Activated CD8-positive, alpha-beta memory T cell treated with anti-CD3 and anti-CD28 coated beads, Interleukin-2, amount 50 U/mL, for 4 hours (primary cell): ENCODE results near the gene TRABD.

ENCODE experiments used
- DNase-seq: peaks from one replicate; pipeline ENCODE4 v3.0.0-alpha.2; 2020

TRABD gene

DNA sequence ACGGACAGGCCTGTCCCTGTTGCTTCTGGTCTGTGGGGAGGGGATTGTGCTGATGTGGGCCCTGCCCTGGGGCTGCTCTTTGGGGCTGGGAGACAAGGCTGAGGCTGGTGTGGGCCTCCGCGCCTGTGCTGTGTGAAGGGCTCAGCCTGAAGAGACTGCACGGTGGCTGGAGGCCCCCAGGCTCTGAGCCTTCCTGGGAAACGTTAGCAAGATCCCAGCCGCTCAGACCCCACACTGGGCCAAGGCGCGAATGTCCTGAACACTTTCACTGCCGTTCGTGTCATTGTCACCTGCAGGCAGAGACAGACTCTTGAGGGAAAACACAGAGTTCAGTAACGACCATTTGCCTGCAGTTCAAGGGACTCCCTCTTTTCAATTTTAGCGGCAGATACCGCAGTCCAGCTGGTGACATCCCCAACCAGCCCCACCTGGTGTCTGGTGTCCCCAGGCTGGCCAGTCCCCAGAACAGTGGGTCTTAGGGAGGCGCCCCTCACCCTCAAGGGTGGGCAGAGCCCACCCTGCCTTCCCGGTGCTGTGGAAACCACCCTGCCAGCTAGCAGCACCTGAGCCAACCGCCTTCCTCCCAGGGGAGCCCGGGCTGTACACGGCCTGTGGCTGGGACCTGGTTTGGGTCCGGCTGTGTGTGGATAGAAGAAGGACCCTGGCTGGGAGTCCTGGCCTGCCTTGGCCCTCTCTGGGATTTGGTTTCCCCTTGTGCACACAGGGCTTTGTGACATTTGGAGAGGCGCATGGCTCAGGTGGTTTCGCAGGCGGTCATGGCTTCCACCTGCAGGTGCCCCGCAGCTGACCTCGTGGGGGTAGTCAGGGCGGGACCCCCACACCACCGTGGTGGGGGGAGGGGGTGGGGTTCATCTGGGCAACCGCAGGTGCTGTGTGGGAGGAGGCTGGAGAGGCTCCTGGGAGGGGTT lies 9.5 kb upstream of the TRABD start:
- no peak for DNase-seq

DNA sequence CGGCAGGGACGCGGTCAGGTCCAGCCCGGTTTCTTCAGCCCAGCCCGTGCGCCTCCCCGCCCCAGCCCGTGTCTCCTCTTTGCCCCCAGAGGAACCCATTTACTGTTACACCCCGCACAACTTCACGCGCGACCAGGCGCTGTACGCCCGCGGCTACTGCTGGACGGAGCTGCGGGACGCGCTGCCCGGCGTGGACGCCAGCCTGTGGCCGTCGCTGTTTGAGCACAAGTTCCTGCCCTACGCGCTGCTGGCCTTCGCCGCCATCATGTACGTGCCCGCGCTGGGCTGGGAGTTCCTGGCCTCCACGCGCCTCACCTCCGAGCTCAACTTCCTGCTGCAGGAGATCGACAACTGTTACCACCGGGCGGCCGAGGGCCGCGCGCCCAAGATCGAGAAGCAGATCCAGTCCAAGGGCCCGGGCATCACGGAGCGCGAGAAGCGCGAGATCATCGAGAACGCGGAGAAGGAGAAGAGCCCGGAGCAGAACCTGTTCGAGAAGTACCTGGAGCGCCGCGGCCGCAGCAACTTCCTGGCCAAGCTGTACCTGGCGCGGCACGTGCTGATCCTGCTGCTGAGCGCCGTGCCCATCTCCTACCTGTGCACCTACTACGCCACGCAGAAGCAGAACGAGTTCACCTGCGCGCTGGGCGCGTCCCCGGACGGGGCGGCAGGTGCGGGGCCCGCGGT lies 8.7 kb upstream of the TRABD start:
- DNase-seq = no peak

DNA sequence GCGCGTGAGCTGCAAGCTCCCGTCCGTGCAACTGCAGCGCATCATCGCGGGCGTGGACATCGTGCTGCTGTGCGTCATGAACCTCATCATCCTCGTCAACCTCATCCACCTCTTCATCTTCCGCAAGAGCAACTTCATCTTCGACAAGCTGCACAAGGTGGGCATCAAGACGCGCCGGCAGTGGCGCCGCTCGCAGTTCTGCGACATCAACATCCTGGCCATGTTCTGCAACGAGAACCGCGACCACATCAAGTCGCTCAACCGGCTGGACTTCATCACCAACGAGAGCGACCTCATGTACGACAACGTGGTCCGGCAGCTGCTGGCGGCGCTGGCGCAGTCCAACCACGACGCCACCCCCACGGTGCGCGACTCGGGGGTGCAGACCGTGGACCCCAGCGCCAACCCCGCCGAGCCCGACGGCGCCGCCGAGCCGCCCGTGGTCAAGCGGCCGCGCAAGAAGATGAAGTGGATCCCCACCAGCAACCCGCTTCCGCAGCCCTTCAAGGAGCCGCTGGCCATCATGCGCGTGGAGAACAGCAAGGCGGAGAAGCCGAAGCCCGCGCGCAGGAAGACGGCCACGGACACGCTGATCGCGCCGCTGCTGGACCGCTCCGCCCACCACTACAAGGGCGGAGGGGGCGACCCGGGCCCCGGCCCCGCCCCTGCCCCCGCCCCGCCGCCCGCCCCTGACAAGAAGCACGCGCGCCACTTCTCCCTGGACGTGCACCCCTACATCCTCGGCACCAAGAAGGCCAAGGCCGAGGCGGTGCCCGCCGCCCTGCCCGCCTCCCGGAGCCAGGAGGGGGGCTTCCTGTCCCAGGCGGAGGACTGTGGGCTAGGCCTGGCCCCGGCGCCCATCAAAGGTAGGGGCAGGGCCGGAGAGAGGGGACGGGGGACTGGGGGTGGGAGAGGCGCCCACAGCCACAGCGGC lies 7.9 kb upstream of the TRABD start:
- no peak for DNase-seq

DNA sequence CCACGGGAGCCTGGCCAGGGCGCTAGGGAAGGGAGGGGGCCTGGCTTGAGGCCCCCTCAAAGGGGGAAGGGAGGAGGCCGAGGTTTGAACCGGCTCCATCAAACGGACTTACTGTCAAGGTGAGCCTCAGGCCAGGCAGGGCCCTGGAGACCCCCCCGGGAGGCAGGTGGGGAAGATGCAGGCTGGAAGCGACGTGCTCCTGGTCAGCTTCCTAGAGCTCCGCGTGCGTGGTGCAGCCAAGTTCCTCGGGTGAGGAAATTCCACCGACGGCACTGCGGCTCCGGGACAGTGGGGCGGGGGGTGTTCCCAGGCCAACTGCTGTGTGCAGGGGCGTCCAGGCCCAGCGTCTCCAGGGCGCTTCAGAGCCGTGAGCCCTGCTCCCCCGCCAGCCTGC lies 7.2 kb upstream of the TRABD start:
- DNase-seq = no peak

DNA sequence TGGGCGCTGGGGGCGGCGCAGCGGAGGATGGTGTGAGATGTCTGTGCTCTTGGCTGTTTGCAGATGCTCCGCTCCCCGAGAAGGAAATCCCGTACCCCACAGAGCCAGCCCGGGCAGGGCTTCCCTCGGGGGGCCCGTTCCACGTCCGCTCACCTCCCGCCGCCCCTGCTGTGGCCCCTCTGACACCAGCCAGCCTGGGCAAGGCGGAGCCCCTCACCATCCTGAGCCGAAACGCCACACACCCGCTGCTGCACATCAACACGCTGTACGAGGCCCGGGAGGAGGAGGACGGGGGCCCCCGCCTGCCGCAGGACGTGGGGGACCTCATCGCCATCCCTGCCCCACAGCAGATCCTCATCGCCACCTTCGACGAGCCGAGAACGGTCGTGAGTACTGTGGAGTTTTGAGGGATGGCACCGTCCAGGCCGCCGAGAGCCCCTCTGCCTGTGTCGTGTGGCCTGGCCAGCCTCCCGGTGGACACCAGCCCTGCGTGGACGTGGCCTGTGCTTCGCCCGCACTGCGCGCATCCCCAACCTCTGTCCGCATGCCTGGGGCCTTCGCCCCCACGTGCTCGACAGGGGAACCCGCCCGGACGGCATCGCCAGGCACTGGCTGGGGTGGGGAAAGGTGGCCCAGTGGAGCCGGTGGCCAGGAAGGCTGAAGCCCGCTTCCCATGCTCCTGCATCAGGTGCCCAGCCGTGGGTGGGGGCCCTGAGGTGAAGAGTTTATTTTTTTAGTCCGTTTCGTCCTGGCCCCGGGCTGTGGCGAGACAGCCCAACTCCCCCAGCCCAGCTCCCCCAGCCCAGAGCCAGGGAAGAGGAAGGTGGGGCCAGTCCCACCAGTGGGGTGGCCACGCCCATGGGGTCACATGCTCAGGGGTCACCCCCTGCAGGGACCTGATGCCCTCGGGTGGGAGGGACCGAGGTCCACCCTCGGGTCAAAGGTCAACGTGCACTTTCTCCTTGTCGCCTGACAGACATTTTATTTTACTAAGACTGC lies 6.5 kb upstream of the TRABD start:
- no peak for DNase-seq

DNA sequence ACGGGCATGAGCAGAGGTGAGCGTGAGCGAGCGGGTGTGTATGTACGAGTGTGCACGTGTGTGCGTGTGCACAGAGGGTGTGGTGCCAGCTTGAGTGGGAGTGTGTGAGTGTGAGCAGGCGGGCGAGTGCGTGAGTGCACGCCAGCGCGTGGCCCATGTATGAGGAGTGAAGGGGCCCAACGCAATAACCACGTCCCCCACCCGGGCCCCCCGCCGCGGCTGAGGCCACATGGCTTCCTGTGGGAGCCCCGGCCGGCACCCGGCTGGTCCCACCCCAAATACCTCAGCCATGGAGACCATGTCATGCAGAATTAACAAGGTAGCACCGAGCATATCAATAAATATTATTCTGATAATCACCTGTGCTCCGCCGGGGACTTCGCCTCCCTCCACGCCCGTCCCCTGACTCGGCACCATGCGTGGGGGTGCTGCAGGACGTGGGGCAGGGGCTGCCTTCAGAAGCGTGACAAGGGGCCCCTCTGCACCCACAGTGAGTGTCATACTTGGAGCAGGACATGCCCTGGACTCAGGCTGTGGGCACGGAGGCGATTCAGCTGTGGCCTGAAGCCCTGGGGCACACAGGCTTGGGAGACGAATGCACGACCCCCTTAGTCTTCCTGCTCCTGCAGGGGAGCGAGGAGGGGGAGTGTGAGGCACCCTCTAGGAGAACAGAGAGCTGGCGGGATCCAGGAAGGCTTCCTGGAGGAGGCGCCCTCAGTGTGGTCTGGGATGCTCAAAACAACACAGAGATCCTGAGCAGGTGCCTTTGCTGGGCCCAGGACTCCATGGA lies 5.6 kb upstream of the TRABD start:
- DNase-seq = no peak

DNA sequence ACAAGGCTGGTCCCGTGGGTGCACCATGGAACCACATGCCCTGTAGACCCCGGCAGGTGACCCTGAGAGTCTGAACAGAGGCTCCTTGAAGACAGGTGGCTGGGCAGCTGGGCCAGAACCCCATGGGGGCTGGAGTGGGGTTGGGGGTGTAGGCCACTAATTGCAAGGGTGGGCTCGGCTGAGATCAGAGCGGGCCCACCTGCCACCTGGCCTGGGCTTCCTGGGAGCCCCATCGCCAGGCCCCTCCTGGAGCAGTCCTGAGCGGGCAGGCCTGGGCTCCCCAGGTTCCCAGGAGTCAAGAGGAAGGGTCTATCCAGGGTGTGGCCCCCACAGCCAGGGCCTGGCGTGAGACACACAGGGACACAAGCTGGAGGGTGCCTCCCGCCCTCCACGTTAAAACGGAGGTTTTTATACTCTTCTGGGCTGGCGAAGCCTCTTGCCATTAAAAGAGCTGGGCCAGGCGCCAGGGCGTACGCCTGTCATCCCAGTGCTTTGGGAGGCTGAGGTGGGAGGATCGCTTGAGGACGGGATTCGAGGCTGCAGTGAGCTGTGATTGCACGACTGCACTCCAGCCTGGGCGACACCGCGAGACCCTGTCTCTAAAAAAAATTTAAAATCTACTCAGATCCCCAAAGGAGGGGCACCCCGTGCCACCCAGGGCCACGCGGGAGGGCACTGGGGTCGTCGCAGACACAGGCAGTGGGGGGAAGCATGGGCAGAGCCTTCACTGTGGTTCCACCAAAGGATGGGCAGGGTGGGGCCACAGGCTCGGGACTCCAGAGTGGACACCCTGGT lies 4.8 kb upstream of the TRABD start:
- DNase-seq = no peak

DNA sequence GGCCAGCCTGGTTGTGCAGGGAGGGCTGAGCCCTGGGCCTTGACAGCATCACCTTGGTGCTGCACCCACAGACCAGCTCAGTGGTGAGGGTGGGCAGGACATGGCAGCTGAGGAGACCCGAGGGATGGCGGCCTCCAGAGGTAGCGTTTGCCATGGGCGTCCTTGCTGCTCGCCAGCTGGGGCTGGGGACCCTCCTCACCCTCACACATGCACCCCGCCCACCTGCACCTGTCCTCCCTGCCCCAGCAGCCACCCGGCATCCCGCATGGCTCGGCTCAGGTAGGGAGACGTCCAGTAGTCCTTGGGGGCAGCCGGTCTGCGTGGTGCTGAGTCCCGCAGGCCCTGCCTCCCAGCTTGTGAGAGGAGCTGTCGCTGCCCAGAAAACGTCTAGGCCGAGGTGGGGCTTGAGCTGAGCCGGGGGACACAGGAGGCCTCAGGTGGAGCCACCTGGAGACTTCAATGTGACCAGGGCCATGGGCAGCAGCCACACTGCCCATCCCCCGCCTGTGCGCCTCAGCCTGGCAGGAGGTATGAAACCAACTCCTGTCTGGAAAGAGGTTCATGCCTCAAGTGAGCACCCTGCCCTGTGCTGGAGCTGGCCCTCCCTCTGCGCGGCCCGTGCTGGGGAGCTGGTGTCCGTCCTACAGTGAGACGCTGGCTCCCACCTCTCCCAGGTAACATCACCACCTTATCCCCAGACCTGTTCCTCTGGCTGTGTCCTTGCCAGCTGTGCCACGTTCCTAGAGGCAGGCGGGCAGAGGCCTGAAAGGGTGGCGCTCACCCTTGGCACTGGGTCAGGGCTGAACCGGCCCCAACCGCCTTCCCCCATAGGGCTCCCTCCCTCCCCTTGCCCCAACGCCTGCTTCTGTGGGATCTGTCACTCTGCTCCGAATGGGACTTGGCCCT lies 3.3 kb upstream of the TRABD start:
- DNase-seq = no peak

DNA sequence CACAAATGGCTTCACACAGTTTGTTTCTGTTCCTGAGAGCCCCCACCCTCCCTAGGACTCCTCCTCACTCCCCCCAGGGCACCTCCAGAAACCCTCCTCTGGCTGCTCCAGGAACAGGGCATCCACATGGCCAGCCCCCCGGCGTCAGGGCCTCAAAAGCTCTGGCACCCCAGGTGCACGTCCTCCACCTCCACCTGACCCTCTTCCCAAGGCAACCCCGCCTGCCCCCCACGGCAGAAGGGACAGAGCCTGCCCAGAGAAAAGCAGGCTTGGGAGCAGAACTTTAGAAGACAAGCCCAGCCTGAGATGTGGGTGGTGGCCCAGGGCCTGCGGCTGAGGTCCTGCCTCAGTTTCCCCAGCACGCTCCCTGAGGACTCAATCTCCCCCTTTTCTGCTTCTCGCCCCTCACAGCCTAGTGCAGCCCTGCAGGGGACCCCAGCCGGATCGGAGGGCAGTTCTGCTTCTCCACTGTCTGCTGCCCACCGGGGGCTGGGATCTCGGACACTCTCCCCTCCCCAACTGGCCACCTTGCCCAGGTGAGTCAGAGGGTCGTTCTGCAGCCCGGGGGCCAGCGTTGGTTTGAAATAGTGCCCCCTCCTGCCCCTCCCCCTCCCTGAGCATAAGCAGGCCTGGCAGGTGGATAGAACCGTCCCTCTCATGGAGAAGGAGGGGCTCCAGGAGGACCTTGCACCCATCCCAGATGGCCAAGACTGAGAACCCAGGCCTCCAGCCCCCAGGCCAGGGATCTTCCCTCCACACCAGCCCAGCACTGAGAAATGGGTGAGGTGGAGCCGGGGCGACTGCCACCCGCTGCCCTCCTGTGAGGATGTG lies 2.4 kb upstream of the TRABD start:
- DNase-seq = peak; percentile 14

DNA sequence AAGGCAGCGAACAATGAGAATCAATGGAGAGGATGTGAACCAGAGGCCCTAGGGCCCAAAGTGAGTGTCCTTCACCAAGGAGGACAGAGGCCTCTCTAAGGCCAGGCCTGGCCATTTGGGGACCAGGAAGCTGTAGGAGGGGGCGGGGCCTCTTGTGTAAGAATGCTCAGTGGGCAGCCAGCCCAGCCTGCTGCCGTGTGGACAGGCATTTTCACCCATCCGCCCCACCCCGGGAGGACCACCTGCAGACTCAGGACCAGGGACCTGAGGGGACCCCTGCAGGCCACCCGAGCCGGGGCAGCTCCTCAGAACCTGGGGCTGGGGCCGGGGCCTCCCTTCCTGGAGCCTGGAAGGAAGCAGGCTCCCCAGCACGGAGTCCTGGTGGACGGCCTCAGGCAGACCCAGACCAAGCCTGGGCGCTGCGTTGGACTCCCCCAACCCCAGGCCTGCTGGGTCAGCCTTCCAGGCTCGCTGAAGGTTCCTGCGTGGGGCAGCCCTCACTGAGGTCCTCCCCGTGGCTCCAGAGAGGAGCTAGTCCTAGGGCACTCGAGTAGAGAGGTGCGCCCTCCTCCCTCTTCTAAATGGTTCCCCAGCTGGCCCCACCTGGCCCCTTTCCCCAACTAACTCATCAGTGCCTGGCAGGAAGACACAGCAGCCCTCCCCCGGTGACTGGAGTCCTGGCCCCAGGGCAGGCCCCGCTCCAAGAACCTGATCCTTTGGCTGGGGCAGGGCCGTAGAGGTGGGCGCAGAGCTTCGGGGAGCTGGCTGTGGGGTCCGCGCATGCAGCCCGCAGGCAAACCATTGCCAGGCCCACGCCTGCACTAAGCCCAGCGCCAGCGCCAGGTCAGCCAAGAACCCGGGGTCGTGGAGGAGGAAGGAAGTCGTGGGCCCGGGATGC lies 1.5 kb upstream of the TRABD start:
- no peak for DNase-seq

DNA sequence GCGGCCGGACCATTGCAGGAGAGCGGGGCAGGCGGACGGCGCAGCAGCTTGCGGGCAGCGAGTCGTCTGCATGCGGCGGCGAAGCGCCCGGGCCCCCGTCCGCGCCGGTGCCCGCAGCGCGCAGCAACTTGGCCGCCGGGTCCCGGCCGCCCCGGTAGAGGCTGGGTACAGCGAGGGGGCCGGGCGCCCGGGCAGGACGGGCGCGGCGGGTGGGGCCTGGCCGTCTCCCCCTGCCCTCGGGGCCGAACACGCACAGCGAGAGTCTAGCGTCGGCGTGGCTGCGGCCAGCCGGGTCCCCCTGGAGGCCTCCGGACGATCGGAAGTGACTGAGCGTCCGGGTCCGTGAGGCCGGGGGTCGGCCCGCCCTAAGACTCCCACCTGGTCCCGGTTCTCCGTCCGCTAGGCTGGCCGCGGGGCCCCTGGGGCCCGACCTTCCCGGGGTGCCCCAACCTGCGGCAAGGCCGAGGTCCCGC lies 775 bp upstream of the TRABD start:
- no peak for DNase-seq

DNA sequence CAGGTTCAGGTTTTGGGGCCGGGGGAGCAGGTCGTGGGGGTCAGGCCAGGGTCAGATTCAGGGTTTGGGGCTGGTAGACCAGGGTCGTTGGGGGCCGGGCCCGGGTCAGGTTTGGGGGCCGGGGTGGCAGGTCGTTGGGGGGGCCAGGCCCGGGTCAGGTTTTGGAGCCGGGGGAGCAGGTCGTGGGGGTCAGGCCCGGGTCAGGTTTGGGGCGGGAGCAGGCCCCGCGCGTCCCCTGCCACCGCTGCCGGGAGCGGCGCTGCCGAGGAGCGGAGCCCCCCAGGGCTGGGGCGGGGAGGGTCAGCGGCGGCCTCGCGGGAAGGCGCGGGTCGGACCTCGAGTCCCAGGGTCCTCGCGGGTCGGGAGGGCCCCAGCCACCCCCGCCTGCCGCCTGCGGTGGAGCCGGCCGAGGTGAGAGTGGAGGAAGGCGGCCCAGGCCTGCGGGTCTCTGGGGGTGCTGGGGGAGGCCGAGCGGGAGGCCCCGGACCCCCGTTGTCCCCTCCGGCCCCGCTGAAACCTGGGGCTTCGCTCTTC lies 535 bp downstream of the TRABD start:
- DNase-seq = no peak

DNA sequence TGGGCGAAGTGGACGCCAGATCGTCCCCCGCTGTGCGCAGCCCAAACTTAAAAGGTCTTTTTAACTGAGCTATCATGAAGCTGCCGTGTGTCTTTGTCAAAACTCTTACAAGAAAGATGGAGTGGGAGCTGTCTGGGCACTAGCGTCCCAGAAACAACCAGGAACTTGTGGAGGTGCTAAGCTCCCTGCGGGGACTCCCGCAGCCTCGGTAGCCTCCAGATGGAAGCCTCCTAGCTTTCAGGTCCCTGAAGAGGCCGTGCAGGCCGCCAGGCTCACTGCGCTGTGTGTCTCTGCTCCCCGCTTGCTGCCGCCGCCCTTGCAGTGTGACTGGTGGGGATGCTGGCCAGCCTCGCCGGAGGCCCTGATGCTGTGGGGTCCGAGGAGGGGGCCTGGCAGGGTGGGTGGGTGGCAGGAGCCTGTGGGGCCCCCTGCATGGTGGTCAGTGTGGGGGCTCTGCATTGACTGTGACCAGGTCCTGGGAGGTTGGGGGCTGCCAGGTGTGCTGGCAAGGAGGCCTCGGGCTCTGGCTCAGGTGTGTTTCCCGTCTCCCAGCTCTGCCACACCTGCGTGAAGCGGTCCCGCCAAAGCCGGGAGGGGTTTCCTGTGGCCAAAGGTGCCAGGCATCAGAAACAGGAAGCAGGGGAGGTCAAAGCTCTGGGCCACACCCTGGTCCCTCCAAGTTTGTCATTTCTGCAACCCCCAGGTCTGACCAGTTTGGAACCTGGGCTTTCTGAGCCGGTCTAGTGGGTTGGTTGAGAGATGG lies 1.2 kb downstream of the TRABD start:
- DNase-seq = no peak

DNA sequence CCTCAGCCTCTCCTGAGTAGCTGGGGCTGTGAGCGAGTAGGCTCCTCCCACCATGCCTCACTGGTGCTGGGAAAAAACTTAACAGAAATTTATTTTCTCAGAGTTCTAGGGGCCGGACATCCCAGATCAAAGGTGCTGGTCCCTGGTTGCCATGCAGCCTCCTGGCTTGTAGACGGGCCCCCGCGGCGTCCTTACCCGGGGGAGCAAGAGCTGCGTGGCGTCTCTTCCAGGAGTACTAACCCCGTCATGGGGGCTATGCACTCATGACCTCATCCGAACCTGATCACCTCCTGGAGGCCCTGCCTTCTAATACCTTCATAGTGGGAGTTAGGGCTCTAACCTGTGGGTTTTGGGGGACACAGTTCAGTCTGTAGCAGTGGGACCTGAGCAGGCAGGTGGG lies 2.6 kb downstream of the TRABD start:
- no peak for DNase-seq

DNA sequence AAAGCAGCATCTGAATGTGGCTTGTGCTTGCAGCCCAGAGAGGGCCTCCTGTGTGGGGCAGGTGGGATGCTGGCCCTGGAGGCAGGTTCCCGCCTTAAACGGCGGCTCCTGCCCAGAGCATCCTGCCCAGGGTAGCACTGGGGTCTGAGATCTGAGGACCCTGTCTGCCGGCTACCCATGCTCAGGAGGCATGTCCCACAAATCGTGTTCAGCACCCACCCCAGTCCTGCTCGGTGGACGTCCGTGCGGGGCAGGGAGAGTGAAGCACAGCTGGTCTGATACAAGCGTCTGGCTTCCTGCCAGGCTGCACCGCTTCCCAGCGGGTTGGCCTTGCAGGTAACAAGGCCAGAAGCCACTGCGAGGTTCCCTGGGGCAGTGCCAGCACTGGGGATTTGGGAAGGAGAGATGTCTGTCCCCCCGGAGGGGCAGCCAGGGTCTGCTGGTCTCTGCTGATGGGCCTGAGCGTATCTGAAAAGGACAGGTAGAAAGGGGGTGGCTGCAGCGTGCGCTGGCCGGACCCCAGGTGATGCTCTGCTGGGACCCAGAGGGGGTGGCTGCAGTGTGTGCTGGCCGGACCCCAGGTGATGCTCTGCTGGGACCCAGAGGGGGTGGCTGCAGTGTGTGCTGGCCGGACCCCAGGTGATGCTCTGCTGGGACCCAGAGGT lies 3.6 kb downstream of the TRABD start:
- DNase-seq = no peak
